Keratinocyte (primary cell): ENCODE measurements around the gene PRKD1. TPM values are rescaled to one million over a fixed set of nuclear protein-coding genes. Genes with fewer than 3 reads are reported as not detected.

Experiments
- DNase-seq: peaks from one replicate; pipeline ENCODE4 v3.0.0-alpha.2; 2011; ENCODE audit warnings: low read depth, missing footprints, low spot score
- FAIRE-seq: peaks from 2 replicates; lab custom pipeline; 2011; peaks lifted over from hg19 to GRCh38; lab: Jason Lieb, UNC
- H2AFZ ChIP-seq: 2 replicates; pipeline ENCODE4 v1.6.0; 2012; ENCODE audit warnings: low read length, control low read depth, inconsistent platforms; ENCODE audit not compliant: control insufficient read depth
- H3K27ac ChIP-seq: 2 replicates; pipeline ENCODE4 v1.5.1; 2011; ENCODE audit warnings: low read length; ENCODE audit not compliant: control insufficient read depth, insufficient read depth
- H3K27me3 ChIP-seq: 3 replicates; pipeline ENCODE4 v1.6.0; 2011; ENCODE audit warnings: low read length; ENCODE audit not compliant: control insufficient read depth, insufficient read depth; ENCODE audit errors: extremely low read depth
- H3K36me3 ChIP-seq, 2 experiments: 2 replicates in 1 of 2; 3 replicates in 1 of 2; pipeline ENCODE4 v1.5.1; 2011; ENCODE audit warnings: low read length in 2 of 2, mild to moderate bottlenecking in 1 of 2; ENCODE audit not compliant: control insufficient read depth in 2 of 2, insufficient read depth in 2 of 2; ENCODE audit errors: extremely low read depth in 1 of 2
- H3K4me1 ChIP-seq: 3 replicates; pipeline ENCODE4 v1.5.1; 2011; ENCODE audit warnings: low read length; ENCODE audit not compliant: control insufficient read depth, insufficient read depth; ENCODE audit errors: extremely low read depth
- H3K4me2 ChIP-seq: 3 replicates; pipeline ENCODE4 v1.6.0; 2011; ENCODE audit warnings: low read depth, low read length; ENCODE audit not compliant: control insufficient read depth, insufficient read depth; ENCODE audit errors: extremely low read depth
- H3K4me3 ChIP-seq, 3 experiments: fragments of 200-600 bp in 1 of 3; sonication (generic) in 1 of 3; 2 replicates in 2 of 3; 3 replicates in 1 of 3; pipeline ENCODE4 v1.5.1; 2011 to 2016; ENCODE audit warnings: low read length in 3 of 3, mild to moderate bottlenecking in 3 of 3, control low read depth in 2 of 3, inconsistent platforms in 1 of 3, low read depth in 1 of 3, mixed read lengths in 1 of 3, mixed run types in 1 of 3, moderate library complexity in 1 of 3; ENCODE audit not compliant: control insufficient read depth in 2 of 3, insufficient read depth in 2 of 3; ENCODE audit errors: extremely low read depth in 1 of 3
- H3K79me2 ChIP-seq: 2 replicates; pipeline ENCODE4 v1.6.0; 2012; ENCODE audit warnings: low read length; ENCODE audit not compliant: control insufficient read depth, insufficient read depth
- H3K9ac ChIP-seq: 3 replicates; pipeline ENCODE4 v1.6.0; 2011; ENCODE audit warnings: low read length; ENCODE audit not compliant: control insufficient read depth, insufficient read depth; ENCODE audit errors: extremely low read depth
- H3K9me1 ChIP-seq: 3 replicates; pipeline ENCODE4 v1.6.0; 2011; ENCODE audit warnings: low read length; ENCODE audit not compliant: control insufficient read depth, insufficient read depth; ENCODE audit errors: extremely low read depth
- H3K9me3 ChIP-seq: 2 replicates; pipeline ENCODE4 v1.5.1; 2012; ENCODE audit warnings: low read depth, low read length; ENCODE audit not compliant: control insufficient read depth
- H4K20me1 ChIP-seq: 3 replicates; pipeline ENCODE4 v1.6.0; 2011; ENCODE audit warnings: low read length; ENCODE audit not compliant: control insufficient read depth, insufficient read depth; ENCODE audit errors: extremely low read depth
- EZH2 ChIP-seq: IDR thresholded peaks from one replicate; pipeline ENCODE4 v1.6.1; 2012; ENCODE audit warnings: inconsistent platforms, mild to moderate bottlenecking, low read length, moderate library complexity
- dilution Hi-C: fragments of 300-500 bp; cut with MboI; formaldehyde crosslinking; loops from one replicate; pipeline ENCODE4 v1.7.0; 2020; ENCODE audit warnings: low sequenced_read_pairs; ENCODE audit not compliant: extremely low pct_ligation_motif_present
- polyA plus RNA-seq, 5 experiments: library from polyadenylated mRNA; depleted of rRNA in 3 of 5; stranded (reverse) in 3 of 5; stranded (forward) in 1 of 5; unstranded in 1 of 5; fragments of >200 nt; gene quantifications; 1 replicate in 1 of 5; 2 replicates in 3 of 5; 3 replicates in 1 of 5; pipeline versions ENCODE4 v1.2.1 to v1.2.3, GENCODE V29; 2011 to 2012; ENCODE audit warnings: missing spikeins in 2 of 5, low read depth in 1 of 5, low replicate concordance in 1 of 5
- TF ChIP-seq, protein P1 (sequence below), 3 experiments: IDR thresholded peaks in 1 of 3; conservative IDR thresholded peaks in 1 of 3; optimal IDR thresholded peaks in 1 of 3; 2 replicates in 2 of 3; 3 replicates in 1 of 3; pipeline versions ENCODE3 to v1.5.1; 2011; ENCODE audit warnings: low read length in 3 of 3, mild to moderate bottlenecking in 3 of 3, moderate library complexity in 2 of 3, control low read depth in 1 of 3, inconsistent platforms in 1 of 3; ENCODE audit not compliant: insufficient read depth in 2 of 3; ENCODE audit errors: extremely low read depth in 1 of 3

Gene PRKD1
- polyA plus RNA-seq, 1 donor (not counting 4 experiments of a cell fraction or from before 2014, with no cell fraction given), result 0.49 TPM

DNA sequence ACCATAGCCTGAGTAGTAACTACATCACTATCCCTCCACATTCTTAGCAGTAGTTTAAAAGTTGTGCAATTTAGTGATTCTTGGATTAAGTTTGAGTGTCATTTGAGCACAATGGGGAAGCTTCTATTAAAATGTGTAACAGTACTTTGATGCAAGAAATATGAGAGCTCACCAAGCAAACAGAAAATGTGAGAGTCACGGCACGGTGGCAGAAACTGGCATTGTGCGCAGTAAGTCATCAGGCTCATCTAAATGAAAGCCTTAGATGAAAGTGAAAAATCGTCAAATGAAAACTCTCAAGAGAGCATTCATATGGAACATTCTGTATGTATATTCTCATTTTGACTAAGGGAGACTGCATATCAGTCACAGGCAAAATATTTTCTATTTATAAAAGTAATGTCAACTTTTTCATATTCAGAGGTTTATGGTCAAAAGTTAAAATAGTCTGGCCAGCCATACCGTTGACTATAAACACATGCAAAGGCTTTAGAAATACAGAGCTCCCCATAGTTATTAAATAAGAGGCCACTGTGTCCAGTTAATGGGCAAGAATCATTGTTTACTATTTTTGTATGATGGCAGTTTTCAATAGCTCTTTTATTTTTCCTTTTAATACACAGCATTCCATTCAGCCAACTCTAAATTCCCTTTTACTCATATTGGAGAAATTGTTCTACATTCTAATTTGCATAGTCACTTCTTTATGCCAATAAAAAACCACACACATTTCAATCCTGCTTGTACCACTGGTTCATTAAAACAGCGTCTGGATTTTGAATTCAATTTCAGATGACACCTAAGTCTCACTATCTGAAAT, 167.9 kb downstream of the PRKD1 start:
- no peaks in the 10 kb centered on the region for H3K36me3 ChIP-seq
- no peak overlapping the region for H2AFZ ChIP-seq
- no peak overlapping the region for H3K27ac ChIP-seq
- no peaks in the 10 kb centered on the region for H3K4me1 ChIP-seq
- no peak overlapping the region for H3K4me3 ChIP-seq
- H3K9me3 ChIP-seq, result no peaks in the 10 kb centered on the region
- no peak for TF ChIP-seq EZH2
- TF ChIP-seq, protein P1, sequence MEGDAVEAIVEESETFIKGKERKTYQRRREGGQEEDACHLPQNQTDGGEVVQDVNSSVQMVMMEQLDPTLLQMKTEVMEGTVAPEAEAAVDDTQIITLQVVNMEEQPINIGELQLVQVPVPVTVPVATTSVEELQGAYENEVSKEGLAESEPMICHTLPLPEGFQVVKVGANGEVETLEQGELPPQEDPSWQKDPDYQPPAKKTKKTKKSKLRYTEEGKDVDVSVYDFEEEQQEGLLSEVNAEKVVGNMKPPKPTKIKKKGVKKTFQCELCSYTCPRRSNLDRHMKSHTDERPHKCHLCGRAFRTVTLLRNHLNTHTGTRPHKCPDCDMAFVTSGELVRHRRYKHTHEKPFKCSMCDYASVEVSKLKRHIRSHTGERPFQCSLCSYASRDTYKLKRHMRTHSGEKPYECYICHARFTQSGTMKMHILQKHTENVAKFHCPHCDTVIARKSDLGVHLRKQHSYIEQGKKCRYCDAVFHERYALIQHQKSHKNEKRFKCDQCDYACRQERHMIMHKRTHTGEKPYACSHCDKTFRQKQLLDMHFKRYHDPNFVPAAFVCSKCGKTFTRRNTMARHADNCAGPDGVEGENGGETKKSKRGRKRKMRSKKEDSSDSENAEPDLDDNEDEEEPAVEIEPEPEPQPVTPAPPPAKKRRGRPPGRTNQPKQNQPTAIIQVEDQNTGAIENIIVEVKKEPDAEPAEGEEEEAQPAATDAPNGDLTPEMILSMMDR (optimal IDR thresholded peaks at IDR 0.05 in 1 of 3, IDR thresholded peaks at IDR 0.05 in 1 of 3, conservative IDR thresholded peaks at IDR 0.05 in 1 of 3; ENCODE audit: extremely low read depth in 1 of 3, insufficient read depth in 2 of 3, low read length in 3 of 3), result no peak
- DNase-seq, result no peak
- H3K9me1 ChIP-seq, result no peaks in the 10 kb centered on the region
- no peak for FAIRE-seq
- dilution Hi-C loops, result no loop called here
- H3K27me3 ChIP-seq, result no peaks in the 10 kb centered on the region
- no peak overlapping the region for H3K4me2 ChIP-seq
- H3K79me2 ChIP-seq, result no peaks in the 10 kb centered on the region
- H4K20me1 ChIP-seq, result no peaks in the 10 kb centered on the region
- no peak overlapping the region for H3K9ac ChIP-seq

DNA sequence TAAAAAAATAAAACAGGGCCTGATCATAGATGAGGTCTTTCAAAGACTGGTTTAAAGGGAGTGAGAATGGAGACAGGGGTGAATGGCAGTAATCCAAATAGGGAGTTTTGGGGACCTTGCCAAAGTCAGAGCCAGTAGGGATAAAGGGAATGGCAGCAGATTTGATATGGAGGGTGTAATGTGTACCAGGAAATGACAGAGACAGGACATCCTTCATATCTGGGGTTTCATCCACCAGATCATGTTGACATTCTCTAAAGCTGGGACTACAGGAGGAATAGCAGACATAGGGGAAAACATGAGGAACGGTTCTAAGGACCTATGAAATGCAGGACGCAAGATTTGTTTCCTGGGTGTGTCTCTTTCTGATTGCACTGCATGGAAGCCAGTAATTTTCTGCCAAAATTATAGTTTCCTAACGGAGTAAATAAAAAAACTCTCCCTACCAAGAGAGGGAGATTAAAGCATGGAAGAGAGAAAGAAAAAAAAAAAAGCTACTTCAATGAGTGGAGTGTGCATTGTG, 169.9 kb downstream of the PRKD1 start:
- DNase-seq (no peak), FAIRE-seq (no peak)
- Histone ChIP-seq H3K27me3 (no peaks in the 10 kb centered on the region), H3K4me3 (no peak overlapping the region), H3K79me2 (no peaks in the 10 kb centered on the region), H3K9me1 (no peaks in the 10 kb centered on the region), H3K9ac (no peak overlapping the region), H3K4me2 (no peak overlapping the region), H4K20me1 (no peaks in the 10 kb centered on the region), H3K27ac (no peak overlapping the region), H3K36me3 (no peaks in the 10 kb centered on the region), H2AFZ (no peak overlapping the region), H3K4me1 (no peaks in the 10 kb centered on the region), H3K9me3 (no peaks in the 10 kb centered on the region)
- dilution Hi-C loops, result no loop called here
- TF ChIP-seq EZH2, result no peak
- TF ChIP-seq, protein P1 (optimal IDR thresholded peaks at IDR 0.05 in 1 of 3, IDR thresholded peaks at IDR 0.05 in 1 of 3, conservative IDR thresholded peaks at IDR 0.05 in 1 of 3; ENCODE audit: extremely low read depth in 1 of 3, insufficient read depth in 2 of 3, low read length in 3 of 3), result no peak
